ENCODE results near the gene GZMM. TPM values are rescaled to one million over a fixed set of nuclear protein-coding genes. Genes with fewer than 3 reads are reported as not detected.

The GZMM gene
- total RNA-seq, 1 experiment from 2014 or later, result 0.59 TPM

DNA sequence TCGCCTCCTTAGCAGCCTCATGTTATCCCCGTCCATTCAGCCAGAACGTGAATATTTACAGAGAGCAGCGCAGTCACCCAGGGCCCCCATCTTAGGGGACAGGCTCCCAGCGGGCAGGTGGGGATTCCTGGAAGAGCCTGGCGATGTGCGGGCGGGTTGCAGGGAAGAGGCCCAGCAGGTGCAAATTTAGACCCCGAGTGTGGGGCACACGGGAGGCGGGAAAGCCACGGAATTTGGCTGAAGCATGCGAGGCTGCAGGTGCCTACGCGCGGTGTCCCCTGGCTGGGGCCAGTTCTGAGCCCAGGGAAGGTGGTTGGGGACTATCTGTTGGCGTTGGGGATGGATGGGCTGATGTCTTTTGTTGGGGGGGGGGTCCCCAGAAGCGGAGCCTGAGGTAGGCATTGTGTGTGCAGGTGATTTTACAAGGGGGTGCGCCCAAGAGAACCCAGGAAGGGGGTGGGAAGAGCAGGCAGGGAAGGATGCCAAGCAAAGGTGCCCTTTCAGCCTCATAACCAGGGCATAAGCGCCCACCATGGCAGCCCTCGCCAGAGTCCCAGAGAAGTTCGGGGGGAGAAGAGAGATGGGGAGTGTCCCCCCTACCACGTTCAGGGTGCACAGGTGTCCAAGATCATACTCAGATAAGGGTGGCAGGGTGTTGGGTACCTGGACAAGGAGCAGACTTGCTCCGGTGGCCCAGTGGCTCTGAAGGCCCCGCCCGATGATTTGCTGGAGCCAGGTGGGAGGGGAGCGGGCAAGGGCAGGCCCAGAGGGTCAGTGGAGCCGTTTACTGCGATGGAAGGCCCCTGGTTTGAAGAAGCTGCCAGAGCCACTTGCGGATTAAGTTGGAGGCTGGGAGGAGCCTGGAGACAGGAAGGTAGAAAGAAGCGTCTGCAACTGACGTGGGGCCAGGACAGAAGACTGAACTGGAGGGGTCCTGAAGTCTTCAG lies 35.4 kb upstream of the GZMM start:
- Histone ChIP-seq H4K20me1 (ENCODE audit: insufficient read depth) (no peaks in the 10 kb centered on the region), H3K9me2 (ENCODE audit: insufficient read depth) (no peaks in the 10 kb centered on the region), H3K4me2 (ENCODE audit: low read length) (peak overlapping the region; percentile 85), H3K9ac (ENCODE audit: low read length) (peak overlapping the region; percentile 97), H3K27ac (ENCODE audit: low read depth, low read length) (peak overlapping the region; percentile 91), H3K27me3 (ENCODE audit: insufficient read depth, low read length) (no peaks in the 10 kb centered on the region), H2AFZ (ENCODE audit: low read depth, low read length, poor library complexity, severe bottlenecking) (no peak overlapping the region), H3K36me3 (ENCODE audit: control insufficient read depth in 1 of 2, insufficient read depth in 2 of 2, low read length in 2 of 2) (peaks cover 0 to 5% of the 10 kb centered on the region in 2 experiments; a peak in 1 of 4 replicates), H3K4me1 (ENCODE audit: control insufficient read depth in 1 of 2, insufficient read depth in 2 of 2, low read length in 2 of 2) (peaks cover 24 to 48% of the 10 kb centered on the region in 2 experiments), H3K79me2 (ENCODE audit: insufficient read depth, low read length) (peaks cover 11% of the 10 kb centered on the region; the same call in 1 of the 2 replicates), H3K9me3 (ENCODE audit: control insufficient read depth in 1 of 2, insufficient read depth in 1 of 2, low read depth in 1 of 2, low read length in 2 of 2) (no peaks in the 10 kb centered on the region), H3K4me3 (replicated peaks in 1 of 2; ENCODE audit: low read depth in 1 of 2, low read length in 2 of 2) (peak overlapping the region; percentile 89 to 97)
- no peak for DNase-seq (ENCODE audit: low read depth, low spot score)
- RAD21 ChIA-PET (ENCODE audit: low non-redundant PET in 1 of 2, low total read pairs in 2 of 2, uncharacterized antibody in 2 of 2, unreplicated experiment in 2 of 2), result no interaction called here
- BruUV-seq (replicated peaks), result TSS peak; percentile 70
- no peak for ATAC-seq
- POLR2A ChIA-PET, result no interaction called here
- intact Hi-C loops (cut with micrococcal nuclease), result loop anchor here (10.0 kb wide), 1 partner anchor 124 kb away; no protein-coding TSS in a partner anchor
- CTCF ChIA-PET, result no interaction called here
- TF ChIP-seq EZH2 (IDR thresholded peaks at IDR 0.05) (no peak), CEBPB (IDR thresholded peaks at IDR 0.05; ENCODE audit: low read depth) (no peak), TCF7L2 (IDR thresholded peaks at IDR 0.05; ENCODE audit: borderline replicate concordance, extremely low read depth, insufficient read depth, insufficient read length) (no peak), ZFX (IDR thresholded peaks at IDR 0.05) (no peak), SP1 (IDR thresholded peaks at IDR 0.05; ENCODE audit: low read depth) (no peak), CBX3 (IDR thresholded peaks at IDR 0.05; ENCODE audit: low read depth) (no peak), EZH2phosphoT487 (IDR thresholded peaks at IDR 0.05; ENCODE audit: borderline replicate concordance) (no peak), YY1 (IDR thresholded peaks at IDR 0.05; ENCODE audit: extremely low read depth, insufficient replicate concordance, low read depth, low read length) (no peak), JUND (IDR thresholded peaks at IDR 0.05) (no peak), ZNF274 (IDR thresholded peaks at IDR 0.05; ENCODE audit: low read depth, low read length) (no peak), SRF (IDR thresholded peaks at IDR 0.05; ENCODE audit: low read depth) (no peak), POLR2AphosphoS5 (IDR thresholded peaks at IDR 0.05; ENCODE audit: low read depth, low read length) (no peak), RAD21 (IDR thresholded peaks at IDR 0.05; ENCODE audit: low read depth) (no peak)
- TF ChIP-seq, protein P1, sequence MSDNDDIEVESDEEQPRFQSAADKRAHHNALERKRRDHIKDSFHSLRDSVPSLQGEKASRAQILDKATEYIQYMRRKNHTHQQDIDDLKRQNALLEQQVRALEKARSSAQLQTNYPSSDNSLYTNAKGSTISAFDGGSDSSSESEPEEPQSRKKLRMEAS (IDR thresholded peaks at IDR 0.05), result no peak
- TF ChIP-seq, protein P2, sequence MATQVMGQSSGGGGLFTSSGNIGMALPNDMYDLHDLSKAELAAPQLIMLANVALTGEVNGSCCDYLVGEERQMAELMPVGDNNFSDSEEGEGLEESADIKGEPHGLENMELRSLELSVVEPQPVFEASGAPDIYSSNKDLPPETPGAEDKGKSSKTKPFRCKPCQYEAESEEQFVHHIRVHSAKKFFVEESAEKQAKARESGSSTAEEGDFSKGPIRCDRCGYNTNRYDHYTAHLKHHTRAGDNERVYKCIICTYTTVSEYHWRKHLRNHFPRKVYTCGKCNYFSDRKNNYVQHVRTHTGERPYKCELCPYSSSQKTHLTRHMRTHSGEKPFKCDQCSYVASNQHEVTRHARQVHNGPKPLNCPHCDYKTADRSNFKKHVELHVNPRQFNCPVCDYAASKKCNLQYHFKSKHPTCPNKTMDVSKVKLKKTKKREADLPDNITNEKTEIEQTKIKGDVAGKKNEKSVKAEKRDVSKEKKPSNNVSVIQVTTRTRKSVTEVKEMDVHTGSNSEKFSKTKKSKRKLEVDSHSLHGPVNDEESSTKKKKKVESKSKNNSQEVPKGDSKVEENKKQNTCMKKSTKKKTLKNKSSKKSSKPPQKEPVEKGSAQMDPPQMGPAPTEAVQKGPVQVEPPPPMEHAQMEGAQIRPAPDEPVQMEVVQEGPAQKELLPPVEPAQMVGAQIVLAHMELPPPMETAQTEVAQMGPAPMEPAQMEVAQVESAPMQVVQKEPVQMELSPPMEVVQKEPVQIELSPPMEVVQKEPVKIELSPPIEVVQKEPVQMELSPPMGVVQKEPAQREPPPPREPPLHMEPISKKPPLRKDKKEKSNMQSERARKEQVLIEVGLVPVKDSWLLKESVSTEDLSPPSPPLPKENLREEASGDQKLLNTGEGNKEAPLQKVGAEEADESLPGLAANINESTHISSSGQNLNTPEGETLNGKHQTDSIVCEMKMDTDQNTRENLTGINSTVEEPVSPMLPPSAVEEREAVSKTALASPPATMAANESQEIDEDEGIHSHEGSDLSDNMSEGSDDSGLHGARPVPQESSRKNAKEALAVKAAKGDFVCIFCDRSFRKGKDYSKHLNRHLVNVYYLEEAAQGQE (IDR thresholded peaks at IDR 0.05; ENCODE audit: low read depth), result no peak
- TF ChIP-seq, protein P3, sequence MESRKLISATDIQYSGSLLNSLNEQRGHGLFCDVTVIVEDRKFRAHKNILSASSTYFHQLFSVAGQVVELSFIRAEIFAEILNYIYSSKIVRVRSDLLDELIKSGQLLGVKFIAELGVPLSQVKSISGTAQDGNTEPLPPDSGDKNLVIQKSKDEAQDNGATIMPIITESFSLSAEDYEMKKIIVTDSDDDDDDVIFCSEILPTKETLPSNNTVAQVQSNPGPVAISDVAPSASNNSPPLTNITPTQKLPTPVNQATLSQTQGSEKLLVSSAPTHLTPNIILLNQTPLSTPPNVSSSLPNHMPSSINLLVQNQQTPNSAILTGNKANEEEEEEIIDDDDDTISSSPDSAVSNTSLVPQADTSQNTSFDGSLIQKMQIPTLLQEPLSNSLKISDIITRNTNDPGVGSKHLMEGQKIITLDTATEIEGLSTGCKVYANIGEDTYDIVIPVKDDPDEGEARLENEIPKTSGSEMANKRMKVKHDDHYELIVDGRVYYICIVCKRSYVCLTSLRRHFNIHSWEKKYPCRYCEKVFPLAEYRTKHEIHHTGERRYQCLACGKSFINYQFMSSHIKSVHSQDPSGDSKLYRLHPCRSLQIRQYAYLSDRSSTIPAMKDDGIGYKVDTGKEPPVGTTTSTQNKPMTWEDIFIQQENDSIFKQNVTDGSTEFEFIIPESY (IDR thresholded peaks at IDR 0.05; ENCODE audit: extremely low read depth, insufficient replicate concordance, low read length), result no peak
- TF ChIP-seq, protein P4, sequence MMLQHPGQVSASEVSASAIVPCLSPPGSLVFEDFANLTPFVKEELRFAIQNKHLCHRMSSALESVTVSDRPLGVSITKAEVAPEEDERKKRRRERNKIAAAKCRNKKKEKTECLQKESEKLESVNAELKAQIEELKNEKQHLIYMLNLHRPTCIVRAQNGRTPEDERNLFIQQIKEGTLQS (IDR thresholded peaks at IDR 0.05), result no peak
- TF ChIP-seq, protein P5, sequence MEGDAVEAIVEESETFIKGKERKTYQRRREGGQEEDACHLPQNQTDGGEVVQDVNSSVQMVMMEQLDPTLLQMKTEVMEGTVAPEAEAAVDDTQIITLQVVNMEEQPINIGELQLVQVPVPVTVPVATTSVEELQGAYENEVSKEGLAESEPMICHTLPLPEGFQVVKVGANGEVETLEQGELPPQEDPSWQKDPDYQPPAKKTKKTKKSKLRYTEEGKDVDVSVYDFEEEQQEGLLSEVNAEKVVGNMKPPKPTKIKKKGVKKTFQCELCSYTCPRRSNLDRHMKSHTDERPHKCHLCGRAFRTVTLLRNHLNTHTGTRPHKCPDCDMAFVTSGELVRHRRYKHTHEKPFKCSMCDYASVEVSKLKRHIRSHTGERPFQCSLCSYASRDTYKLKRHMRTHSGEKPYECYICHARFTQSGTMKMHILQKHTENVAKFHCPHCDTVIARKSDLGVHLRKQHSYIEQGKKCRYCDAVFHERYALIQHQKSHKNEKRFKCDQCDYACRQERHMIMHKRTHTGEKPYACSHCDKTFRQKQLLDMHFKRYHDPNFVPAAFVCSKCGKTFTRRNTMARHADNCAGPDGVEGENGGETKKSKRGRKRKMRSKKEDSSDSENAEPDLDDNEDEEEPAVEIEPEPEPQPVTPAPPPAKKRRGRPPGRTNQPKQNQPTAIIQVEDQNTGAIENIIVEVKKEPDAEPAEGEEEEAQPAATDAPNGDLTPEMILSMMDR (IDR thresholded peaks at IDR 0.05 in 2 of 3, conservative IDR thresholded peaks at IDR 0.05 in 1 of 3; ENCODE audit: borderline replicate concordance in 1 of 3, insufficient read depth in 1 of 3, low read depth in 2 of 3, low read length in 2 of 3), result no peak

Measured in HCT116 (cell line).